ENCODE data around the gene CHN2. TPM values are rescaled to one million over a fixed set of nuclear protein-coding genes. Genes with fewer than 3 reads are reported as not detected.

The CHN2 gene
- total RNA-seq, 1 experiment from 2014 or later, result 18.8 TPM

DNA sequence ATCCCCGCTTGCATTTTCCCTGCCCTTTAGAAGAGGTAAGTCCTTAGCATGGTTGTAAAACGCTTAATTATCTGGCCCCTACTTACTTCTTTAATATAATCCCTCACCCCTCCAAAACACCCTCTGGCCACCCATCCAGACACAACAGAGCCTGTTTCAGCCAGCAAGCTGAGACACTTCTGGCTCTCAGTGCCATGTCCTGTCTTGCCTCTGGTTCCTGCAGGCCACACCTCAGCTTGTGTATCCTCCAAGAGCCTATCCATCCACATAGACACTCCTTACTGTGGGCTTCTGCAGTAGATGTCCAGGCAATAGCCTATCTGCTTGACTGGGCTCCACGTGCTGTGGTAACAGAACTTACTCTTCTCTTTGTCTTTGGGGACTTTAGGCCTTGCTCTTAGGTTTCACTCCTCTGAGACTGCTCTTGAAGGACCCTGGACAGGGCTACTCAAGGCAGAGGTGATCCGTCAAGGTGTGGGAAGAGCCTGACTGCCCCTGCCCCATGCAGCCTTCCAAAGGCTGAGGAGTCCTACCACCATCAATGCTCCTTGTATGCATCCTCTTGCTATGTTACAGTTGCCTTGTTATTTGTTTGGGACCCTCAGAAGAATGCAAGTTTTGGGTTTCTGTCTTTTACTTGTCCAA is 149.9 kb downstream of the CHN2 start:
- TF ChIP-seq, protein P1, sequence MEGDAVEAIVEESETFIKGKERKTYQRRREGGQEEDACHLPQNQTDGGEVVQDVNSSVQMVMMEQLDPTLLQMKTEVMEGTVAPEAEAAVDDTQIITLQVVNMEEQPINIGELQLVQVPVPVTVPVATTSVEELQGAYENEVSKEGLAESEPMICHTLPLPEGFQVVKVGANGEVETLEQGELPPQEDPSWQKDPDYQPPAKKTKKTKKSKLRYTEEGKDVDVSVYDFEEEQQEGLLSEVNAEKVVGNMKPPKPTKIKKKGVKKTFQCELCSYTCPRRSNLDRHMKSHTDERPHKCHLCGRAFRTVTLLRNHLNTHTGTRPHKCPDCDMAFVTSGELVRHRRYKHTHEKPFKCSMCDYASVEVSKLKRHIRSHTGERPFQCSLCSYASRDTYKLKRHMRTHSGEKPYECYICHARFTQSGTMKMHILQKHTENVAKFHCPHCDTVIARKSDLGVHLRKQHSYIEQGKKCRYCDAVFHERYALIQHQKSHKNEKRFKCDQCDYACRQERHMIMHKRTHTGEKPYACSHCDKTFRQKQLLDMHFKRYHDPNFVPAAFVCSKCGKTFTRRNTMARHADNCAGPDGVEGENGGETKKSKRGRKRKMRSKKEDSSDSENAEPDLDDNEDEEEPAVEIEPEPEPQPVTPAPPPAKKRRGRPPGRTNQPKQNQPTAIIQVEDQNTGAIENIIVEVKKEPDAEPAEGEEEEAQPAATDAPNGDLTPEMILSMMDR (IDR thresholded peaks at IDR 0.05; ENCODE audit: insufficient read depth in 1 of 2, low read depth in 1 of 2, low read length in 1 of 2, severe bottlenecking in 1 of 2, unreplicated experiment in 1 of 2), result no peak
- Histone ChIP-seq H3K4me3 (ENCODE audit: low read depth, low read length) (no peak overlapping the region), H3K27me3 (replicated peaks; ENCODE audit: control insufficient read depth, insufficient read depth, low read length) (no peaks in the 10 kb centered on the region), H3K4me1 (no peaks in the 10 kb centered on the region; the same call in 1 of the 2 replicates), H3K9me3 (no peaks in the 10 kb centered on the region), H3K36me3 (ENCODE audit: control insufficient read depth, insufficient read depth, low read length) (no peaks in the 10 kb centered on the region)
- no TSS peak for BruUV-seq (replicated peaks)
- intact Hi-C loops (cut with micrococcal nuclease; ENCODE audit: unreplicated experiment), result no loop called here
- H3K27me3 Mint-ChIP-seq (ENCODE audit: insufficient read depth, unreplicated experiment), result no peaks in the 10 kb centered on the region
- ChIA-PET CTCF (interaction anchor here (1.1 to 2.0 kb wide), 4 partner anchors 9 to 238 kb away, joined by 4 to 17 read pairs (median 5); no protein-coding TSS in a partner anchor), POLR2A (no interaction called here)
- H3K4me3 Mint-ChIP-seq (ENCODE audit: unreplicated experiment), result no peak overlapping the region
- H3K27ac Mint-ChIP-seq (ENCODE audit: unreplicated experiment), result no peak overlapping the region
- DNase-seq, result no peak
- H3K4me1 Mint-ChIP-seq (ENCODE audit: low read depth, unreplicated experiment), result no peaks in the 10 kb centered on the region
- no peaks in the 10 kb centered on the region for H3K9me3 Mint-ChIP-seq (ENCODE audit: unreplicated experiment)
- H3K36me3 Mint-ChIP-seq (ENCODE audit: insufficient read depth, unreplicated experiment), result no peaks in the 10 kb centered on the region

DNA sequence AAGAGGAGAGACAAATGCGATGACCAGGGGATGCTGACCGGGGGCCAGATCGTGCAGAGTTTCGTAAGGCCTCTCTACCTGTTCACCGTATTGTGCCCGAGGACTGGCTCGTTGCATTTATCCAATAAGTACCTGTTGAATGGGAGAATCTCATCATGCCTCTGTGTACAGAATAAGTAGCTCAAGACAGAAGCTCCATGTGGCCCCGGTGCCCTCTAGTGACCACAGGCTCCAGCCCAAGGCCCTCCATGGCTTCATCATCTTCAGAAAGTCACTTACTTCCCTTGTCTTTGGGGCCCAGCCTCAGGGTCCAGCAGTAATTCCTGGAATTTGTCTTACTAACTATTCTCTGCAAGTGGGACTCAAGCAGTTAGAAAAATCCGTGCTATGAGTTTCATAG is 151.0 kb downstream of the CHN2 start:
- Mint-ChIP-seq H3K9me3 (ENCODE audit: unreplicated experiment) (no peaks in the 10 kb centered on the region), H3K36me3 (ENCODE audit: insufficient read depth, unreplicated experiment) (no peaks in the 10 kb centered on the region), H3K27me3 (ENCODE audit: insufficient read depth, unreplicated experiment) (no peaks in the 10 kb centered on the region), H3K4me1 (ENCODE audit: low read depth, unreplicated experiment) (no peaks in the 10 kb centered on the region), H3K4me3 (ENCODE audit: unreplicated experiment) (no peak overlapping the region), H3K27ac (ENCODE audit: unreplicated experiment) (no peak overlapping the region)
- Histone ChIP-seq H3K9me3 (no peaks in the 10 kb centered on the region), H3K27me3 (replicated peaks; ENCODE audit: control insufficient read depth, insufficient read depth, low read length) (no peaks in the 10 kb centered on the region), H3K4me3 (ENCODE audit: low read depth, low read length) (no peak overlapping the region), H3K4me1 (no peaks in the 10 kb centered on the region; the same call in 1 of the 2 replicates), H3K36me3 (ENCODE audit: control insufficient read depth, insufficient read depth, low read length) (no peaks in the 10 kb centered on the region)
- CTCF ChIA-PET, result interaction anchor here (0.6 to 2.1 kb wide), 19 partner anchors 9 to 423 kb away, joined by 3 to 38 read pairs (median 6); no protein-coding TSS in a partner anchor
- TF ChIP-seq, protein P1 (IDR thresholded peaks at IDR 0.05; ENCODE audit: insufficient read depth in 1 of 2, low read depth in 1 of 2, low read length in 1 of 2, severe bottlenecking in 1 of 2, unreplicated experiment in 1 of 2), result peak; percentile 55 to 81
- intact Hi-C loops (cut with micrococcal nuclease; ENCODE audit: unreplicated experiment), result loop anchor here (1.0 kb wide), 5 partner anchors 63 to 423 kb away; no protein-coding TSS in a partner anchor
- no TSS peak for BruUV-seq (replicated peaks)
- DNase-seq, result peak; percentile 63 to 64
- POLR2A ChIA-PET, result no interaction called here

DNA sequence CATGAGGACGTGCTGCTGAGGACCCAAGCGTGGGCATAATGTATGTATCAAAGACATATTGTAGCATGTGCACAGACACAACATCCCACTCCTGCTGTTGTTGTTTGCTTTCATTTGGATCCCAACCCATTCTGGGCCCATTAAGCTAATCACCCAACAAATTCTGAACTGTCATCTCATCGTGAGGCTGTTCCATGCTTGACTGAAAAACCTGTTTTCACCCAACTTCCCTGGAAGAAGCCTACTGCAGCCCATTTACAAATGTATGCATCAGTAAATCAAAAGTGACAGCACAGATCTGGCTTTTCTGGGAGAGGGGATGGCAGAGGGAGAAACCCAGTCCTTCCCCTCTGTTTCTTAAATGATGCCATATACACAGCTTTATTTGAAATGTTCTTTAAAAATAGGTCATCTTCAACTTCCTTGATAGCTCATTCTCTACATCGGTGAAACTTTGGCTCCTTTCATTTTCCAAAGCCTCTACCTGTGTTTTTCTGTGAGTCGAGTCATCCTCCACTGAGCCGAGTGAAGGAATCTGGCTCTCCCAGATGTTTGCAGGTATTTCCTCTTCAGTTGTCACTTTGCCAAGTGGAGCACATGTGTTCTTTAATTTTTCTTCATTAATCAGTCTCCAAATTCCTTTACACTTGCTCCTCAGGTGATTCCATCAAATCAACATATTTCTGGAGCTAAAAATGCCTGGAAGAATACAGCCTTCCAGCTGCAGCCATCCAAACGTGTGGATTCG is 151.8 kb downstream of the CHN2 start:
- H3K9me3 Mint-ChIP-seq (ENCODE audit: unreplicated experiment), result no peaks in the 10 kb centered on the region
- H3K27ac Mint-ChIP-seq (ENCODE audit: unreplicated experiment), result no peak overlapping the region
- peaks cover 3% of the 10 kb centered on the region for H3K4me1 Mint-ChIP-seq (ENCODE audit: low read depth, unreplicated experiment)
- H3K27me3 Mint-ChIP-seq (ENCODE audit: insufficient read depth, unreplicated experiment), result no peaks in the 10 kb centered on the region
- H3K36me3 Mint-ChIP-seq (ENCODE audit: insufficient read depth, unreplicated experiment), result no peaks in the 10 kb centered on the region
- TF ChIP-seq, protein P1 (IDR thresholded peaks at IDR 0.05; ENCODE audit: insufficient read depth in 1 of 2, low read depth in 1 of 2, low read length in 1 of 2, severe bottlenecking in 1 of 2, unreplicated experiment in 1 of 2), result no peak
- Histone ChIP-seq H3K9me3 (no peaks in the 10 kb centered on the region), H3K4me1 (no peaks in the 10 kb centered on the region; the same call in 1 of the 2 replicates), H3K4me3 (ENCODE audit: low read depth, low read length) (no peak overlapping the region), H3K27me3 (replicated peaks; ENCODE audit: control insufficient read depth, insufficient read depth, low read length) (no peaks in the 10 kb centered on the region), H3K36me3 (ENCODE audit: control insufficient read depth, insufficient read depth, low read length) (no peaks in the 10 kb centered on the region)
- H3K4me3 Mint-ChIP-seq (ENCODE audit: unreplicated experiment), result no peak overlapping the region
- intact Hi-C loops (cut with micrococcal nuclease; ENCODE audit: unreplicated experiment), result no loop called here
- no TSS peak for BruUV-seq (replicated peaks)
- ChIA-PET CTCF (interaction anchor here (1.0 to 2.1 kb wide), 15 partner anchors 9 to 424 kb away, joined by 3 to 38 read pairs (median 6); no protein-coding TSS in a partner anchor), POLR2A (no interaction called here)
- DNase-seq, result no peak

Data from Caco-2 (cell line).